Breast epithelium (tissue), 4 donors: Measurements from ENCODE around the gene FASN. TPM values are rescaled to one million over a fixed set of nuclear protein-coding genes. Genes with fewer than 3 reads are reported as not detected.

Source experiments
- DNase-seq, 2 donors: peaks; one replicate each; pipeline ENCODE4 v3.0.0-alpha.2; 2019; ENCODE audit warnings: low spot score in 2 of 2
- H3K27ac ChIP-seq, 2 donors: fragments of 200-600 bp; sonication (generic) in 1 of 2; one replicate each; pipeline ENCODE4 v1.5.1; 2016 to 2019; ENCODE audit warnings: mild to moderate bottlenecking in 1 of 2
- H3K27me3 ChIP-seq, 2 donors: fragments of 200-600 bp; sonication (generic) in 1 of 2; one replicate each; pipeline versions ENCODE4 v1.5.1 to v1.6.0; 2017 to 2019; ENCODE audit warnings: control low read depth in 1 of 2, mild to moderate bottlenecking in 1 of 2
- H3K36me3 ChIP-seq: fragments of 200-600 bp; one replicate; pipeline ENCODE4 v1.5.1; 2019
- H3K4me1 ChIP-seq, 2 donors: fragments of 200-600 bp; sonication (generic); one replicate each; pipeline ENCODE4 v1.5.1; 2016 to 2019; ENCODE audit warnings: control low read depth in 1 of 2
- H3K4me3 ChIP-seq, 3 donors: fragments of 200-600 bp; sonication (generic); 1 replicate in 2 of 3; 2 replicates in 1 of 3; pipeline ENCODE4 v1.5.1; 2016 to 2019; ENCODE audit warnings: mild to moderate bottlenecking in 3 of 3, moderate library complexity in 2 of 3
- H3K9me3 ChIP-seq, 2 donors: fragments of 200-600 bp; sonication (generic) in 1 of 2; one replicate each; pipeline ENCODE4 v1.5.1; 2016 to 2019; ENCODE audit warnings: control low read depth in 1 of 2
- CTCF ChIP-seq, 3 donors: fragments of 450-650 bp; IDR thresholded peaks; one replicate each; pipeline ENCODE4 v1.5.1; 2016 to 2017; ENCODE audit warnings: antibody characterized with exemption in 3 of 3, mild to moderate bottlenecking in 3 of 3, moderate library complexity in 3 of 3
- POLR2A ChIP-seq: fragments of 450-650 bp; IDR thresholded peaks from one replicate; pipeline ENCODE4 v1.6.1; 2016; ENCODE audit warnings: antibody characterized with exemption, mild to moderate bottlenecking, moderate library complexity
- POLR2AphosphoS5 ChIP-seq, 3 donors: sonication (generic); formaldehyde crosslinking; IDR thresholded peaks; one replicate each; pipeline ENCODE4 v1.6.1; 2017; ENCODE audit warnings: antibody characterized with exemption in 3 of 3
- intact Hi-C: fragments of 100-400 bp; cut with DNase I; formaldehyde crosslinking; loops from one replicate; pipeline ENCODE4 v1.15.1; 2023; ENCODE audit warnings: low total_unique reads
- total RNA-seq, 3 donors: library from RNA; depleted of rRNA; stranded (reverse); fragments of >200 nt; gene quantifications; one replicate each; pipeline ENCODE4 v1.1.0, GENCODE V29; 2016

FASN gene
- total RNA-seq, 3 donors from 2014 or later = 95.4 to 590 (median 98.6) TPM

- Histone ChIP-seq H3K27ac (peak overlapping the region; percentile 95 to 97), H3K4me1 (peaks cover 43 to 64% of the 10 kb centered on the region in 2 donors), H3K27me3 (no peaks in the 10 kb centered on the region), H3K36me3 (no peaks in the 10 kb centered on the region), H3K4me3 (peak overlapping the region in 1 of 3 donors; percentile 23), H3K9me3 (no peaks in the 10 kb centered on the region)
- DNase-seq = peak; percentile 84 to 94
- TF ChIP-seq CTCF (IDR thresholded peaks at IDR 0.05) = no peak
- TF ChIP-seq POLR2A = no peak
- TF ChIP-seq POLR2AphosphoS5 (IDR thresholded peaks at IDR 0.05) = peak; percentile 30 to 75 (median 57)
- intact Hi-C loops = loop anchor here (1.0 kb wide), 1 partner anchor 30 kb away; no protein-coding TSS in a partner anchor
Observed at GRCh38 chr17:82103553-82104451, 5.8 kb upstream of the FASN start.

- DNase-seq = no peak
- Histone ChIP-seq H3K4me3 (no peak overlapping the region), H3K27me3 (no peaks in the 10 kb centered on the region), H3K9me3 (no peaks in the 10 kb centered on the region), H3K4me1 (peaks cover 41 to 60% of the 10 kb centered on the region in 2 donors), H3K27ac (peak overlapping the region; percentile 95 to 96), H3K36me3 (no peaks in the 10 kb centered on the region)
- no peak for TF ChIP-seq CTCF (IDR thresholded peaks at IDR 0.05)
- TF ChIP-seq POLR2A = no peak
- no peak for TF ChIP-seq POLR2AphosphoS5 (IDR thresholded peaks at IDR 0.05)
- intact Hi-C loops = no loop called here
Observed at GRCh38 chr17:82101767-82102679, 4.0 kb upstream of the FASN start.

GRCh38 chr17:82101301-82101715, 3.3 kb upstream of the FASN start:
- TF ChIP-seq POLR2AphosphoS5 (IDR thresholded peaks at IDR 0.05) (no peak), POLR2A (no peak), CTCF (IDR thresholded peaks at IDR 0.05) (no peak)
- DNase-seq = no peak
- intact Hi-C loops = no loop called here

GRCh38 chr17:82100502-82101298, 2.7 kb upstream of the FASN start:
- intact Hi-C loops = no loop called here
- H3K4me3 ChIP-seq = peak overlapping the region in 1 of 3 donors; percentile 88
- peak; percentile 74 to 84 for DNase-seq
- no peaks in the 10 kb centered on the region for H3K27me3 ChIP-seq
- H3K4me1 ChIP-seq = peaks cover 37 to 57% of the 10 kb centered on the region in 2 donors
- H3K36me3 ChIP-seq = no peaks in the 10 kb centered on the region
- TF ChIP-seq CTCF (IDR thresholded peaks at IDR 0.05) = no peak
- no peak for TF ChIP-seq POLR2A
- TF ChIP-seq POLR2AphosphoS5 (IDR thresholded peaks at IDR 0.05) = peak in 1 of 3 donors; percentile 20
- no peaks in the 10 kb centered on the region for H3K9me3 ChIP-seq
- H3K27ac ChIP-seq = peak overlapping the region; percentile 95 to 96

More at GRCh38 chr17:82101301-82101715, 3.3 kb upstream of the FASN start:
- no peaks in the 10 kb centered on the region for H3K9me3 ChIP-seq
- peak overlapping the region; percentile 95 to 96 for H3K27ac ChIP-seq
- H3K4me1 ChIP-seq = peaks cover 42 to 60% of the 10 kb centered on the region in 2 donors
- H3K27me3 ChIP-seq = no peaks in the 10 kb centered on the region
- H3K36me3 ChIP-seq = no peaks in the 10 kb centered on the region
- no peak overlapping the region for H3K4me3 ChIP-seq
